ENCODE results near the gene SMPD1.
"Not testable (repeated sequence)": the region's sequence is repeated elsewhere in the genome, so short reads cannot be mapped to it uniquely, and the experiment has no call there.

SMPD1 gene

GRCh38 chr11:6390718-6391469 lies 620 bp downstream of the SMPD1 start:
- Histone ChIP-seq H3K36me3 (ENCODE audit: insufficient read depth, low read length) (no peaks in the 10 kb centered on the region), H3K9me3 (ENCODE audit: insufficient read depth, low read depth, low read length) (no peaks in the 10 kb centered on the region), H3K9ac (ENCODE audit: low read depth, low read length) (no peak overlapping the region), H3K4me1 (ENCODE audit: insufficient read depth, low read length) (peaks cover 9% of the 10 kb centered on the region; the same call in 1 of the 2 replicates), H3K4me3 (ENCODE audit: low read length) (peak overlapping the region; percentile 64), H3K27ac (ENCODE audit: low read depth, low read length) (no peak overlapping the region), H3K27me3 (ENCODE audit: insufficient read depth, low read length) (peaks cover 7% of the 10 kb centered on the region; the same call in 1 of the 2 replicates)
- whole genome bisulfite sequencing: 51% methylated on average over 19 of the region's 19 CpGs

- no peak overlapping the region for H3K4me3 ChIP-seq (ENCODE audit: low read length)
- H3K9me3 ChIP-seq (ENCODE audit: insufficient read depth, low read depth, low read length): no peaks in the 10 kb centered on the region
- peaks cover 7% of the 10 kb centered on the region; the same call in 1 of the 2 replicates for H3K4me1 ChIP-seq (ENCODE audit: insufficient read depth, low read length)
- WGBS: 95% methylated on average over 18 of the region's 18 CpGs
- no peak overlapping the region for H3K27ac ChIP-seq (ENCODE audit: low read depth, low read length)
- no peak overlapping the region for H3K9ac ChIP-seq (ENCODE audit: low read depth, low read length)
- H3K36me3 ChIP-seq (ENCODE audit: insufficient read depth, low read length): no peaks in the 10 kb centered on the region
- H3K27me3 ChIP-seq (ENCODE audit: insufficient read depth, low read length): peaks cover 7% of the 10 kb centered on the region; the same call in 1 of the 2 replicates
Observed at GRCh38 chr11:6391537-6392134, 1.4 kb downstream of the SMPD1 start.

GRCh38 chr11:6392251-6392650 lies 2.0 kb downstream of the SMPD1 start:
- not testable (repeated sequence) for H3K9me3 ChIP-seq (ENCODE audit: insufficient read depth, low read depth, low read length); H3K4me1 ChIP-seq (ENCODE audit: insufficient read depth, low read length); H3K27me3 ChIP-seq (ENCODE audit: insufficient read depth, low read length); H3K27ac ChIP-seq (ENCODE audit: low read depth, low read length); H3K36me3 ChIP-seq (ENCODE audit: insufficient read depth, low read length); H3K4me3 ChIP-seq (ENCODE audit: low read length); H3K9ac ChIP-seq (ENCODE audit: low read depth, low read length)
- 86% methylated on average over 2 of the region's 4 CpGs for WGBS

GRCh38 chr11:6393989-6394670 lies 3.9 kb downstream of the SMPD1 start:
- Histone ChIP-seq H3K9me3 (ENCODE audit: insufficient read depth, low read depth, low read length) (no peaks in the 10 kb centered on the region), H3K4me3 (ENCODE audit: low read length) (no peak overlapping the region), H3K36me3 (ENCODE audit: insufficient read depth, low read length) (no peaks in the 10 kb centered on the region), H3K4me1 (ENCODE audit: insufficient read depth, low read length) (no peaks in the 10 kb centered on the region), H3K27me3 (ENCODE audit: insufficient read depth, low read length) (peaks cover 7% of the 10 kb centered on the region; the same call in 1 of the 2 replicates), H3K9ac (ENCODE audit: low read depth, low read length) (no peak overlapping the region), H3K27ac (ENCODE audit: low read depth, low read length) (no peak overlapping the region)
- 94% methylated on average over 16 of the region's 16 CpGs for WGBS

GRCh38 chr11:6395470-6396060 lies 5.3 kb downstream of the SMPD1 start:
- Histone ChIP-seq H3K9me3 (ENCODE audit: insufficient read depth, low read depth, low read length) (no peaks in the 10 kb centered on the region), H3K9ac (ENCODE audit: low read depth, low read length) (no peak overlapping the region), H3K4me3 (ENCODE audit: low read length) (no peak overlapping the region), H3K36me3 (ENCODE audit: insufficient read depth, low read length) (no peaks in the 10 kb centered on the region), H3K4me1 (ENCODE audit: insufficient read depth, low read length) (no peaks in the 10 kb centered on the region), H3K27me3 (ENCODE audit: insufficient read depth, low read length) (peaks cover 7% of the 10 kb centered on the region; the same call in 1 of the 2 replicates), H3K27ac (ENCODE audit: low read depth, low read length) (no peak overlapping the region)
- WGBS: 92% methylated on average over 16 of the region's 16 CpGs

- Histone ChIP-seq H3K36me3 (ENCODE audit: insufficient read depth, low read length) (no peaks in the 10 kb centered on the region), H3K27ac (ENCODE audit: low read depth, low read length) (no peak overlapping the region), H3K9ac (ENCODE audit: low read depth, low read length) (no peak overlapping the region), H3K9me3 (ENCODE audit: insufficient read depth, low read depth, low read length) (no peaks in the 10 kb centered on the region), H3K4me1 (ENCODE audit: insufficient read depth, low read length) (no peaks in the 10 kb centered on the region), H3K27me3 (ENCODE audit: insufficient read depth, low read length) (no peaks in the 10 kb centered on the region), H3K4me3 (ENCODE audit: low read length) (no peak overlapping the region)
- WGBS: 72% methylated on average over 1 of the region's 1 CpG
Observed at GRCh38 chr11:6397156-6397555, 6.9 kb downstream of the SMPD1 start.

GRCh38 chr11:6397636-6398035 lies 7.4 kb downstream of the SMPD1 start:
- Histone ChIP-seq H3K27ac (ENCODE audit: low read depth, low read length) (no peak overlapping the region), H3K27me3 (ENCODE audit: insufficient read depth, low read length) (no peaks in the 10 kb centered on the region)
- WGBS: 81% methylated on average over 3 of the region's 3 CpGs

GRCh38 chr11:6400431-6401345 lies 10.4 kb downstream of the SMPD1 start:
- H3K9ac ChIP-seq (ENCODE audit: low read depth, low read length): no peak overlapping the region
- no peak overlapping the region for H3K27ac ChIP-seq (ENCODE audit: low read depth, low read length)
- H3K36me3 ChIP-seq (ENCODE audit: insufficient read depth, low read length): no peaks in the 10 kb centered on the region
- no peak overlapping the region for H3K4me3 ChIP-seq (ENCODE audit: low read length)
- H3K4me1 ChIP-seq (ENCODE audit: insufficient read depth, low read length): peaks cover 5% of the 10 kb centered on the region; the same call in 1 of the 2 replicates
- H3K27me3 ChIP-seq (ENCODE audit: insufficient read depth, low read length): no peaks in the 10 kb centered on the region
- WGBS: 94% methylated on average over 13 of the region's 15 CpGs
- H3K9me3 ChIP-seq (ENCODE audit: insufficient read depth, low read depth, low read length): no peaks in the 10 kb centered on the region

More at GRCh38 chr11:6397636-6398035, 7.4 kb downstream of the SMPD1 start:
- H3K9me3 ChIP-seq (ENCODE audit: insufficient read depth, low read depth, low read length): no peaks in the 10 kb centered on the region
- H3K4me1 ChIP-seq (ENCODE audit: insufficient read depth, low read length): no peaks in the 10 kb centered on the region
- H3K9ac ChIP-seq (ENCODE audit: low read depth, low read length): no peak overlapping the region
- no peaks in the 10 kb centered on the region for H3K36me3 ChIP-seq (ENCODE audit: insufficient read depth, low read length)
- H3K4me3 ChIP-seq (ENCODE audit: low read length): no peak overlapping the region

- no peak overlapping the region for H3K4me3 ChIP-seq (ENCODE audit: low read length)
- WGBS: 90% methylated on average over 7 of the region's 7 CpGs
- H3K36me3 ChIP-seq (ENCODE audit: insufficient read depth, low read length): no peaks in the 10 kb centered on the region
- no peaks in the 10 kb centered on the region for H3K9me3 ChIP-seq (ENCODE audit: insufficient read depth, low read depth, low read length)
- no peak overlapping the region for H3K27ac ChIP-seq (ENCODE audit: low read depth, low read length)
- H3K9ac ChIP-seq (ENCODE audit: low read depth, low read length): no peak overlapping the region
- peaks cover 5% of the 10 kb centered on the region; the same call in 1 of the 2 replicates for H3K4me1 ChIP-seq (ENCODE audit: insufficient read depth, low read length)
- H3K27me3 ChIP-seq (ENCODE audit: insufficient read depth, low read length): no peaks in the 10 kb centered on the region
Observed at GRCh38 chr11:6401464-6401863, 11.2 kb downstream of the SMPD1 start.

- H3K4me3 ChIP-seq (ENCODE audit: low read length): no peak overlapping the region
- peaks cover 5% of the 10 kb centered on the region; the same call in 1 of the 2 replicates for H3K4me1 ChIP-seq (ENCODE audit: insufficient read depth, low read length)
- no peaks in the 10 kb centered on the region for H3K27me3 ChIP-seq (ENCODE audit: insufficient read depth, low read length)
- no peaks in the 10 kb centered on the region for H3K9me3 ChIP-seq (ENCODE audit: insufficient read depth, low read depth, low read length)
- 89% methylated on average over 12 of the region's 12 CpGs for WGBS
- H3K36me3 ChIP-seq (ENCODE audit: insufficient read depth, low read length): no peaks in the 10 kb centered on the region
- no peak overlapping the region for H3K27ac ChIP-seq (ENCODE audit: low read depth, low read length)
- H3K9ac ChIP-seq (ENCODE audit: low read depth, low read length): no peak overlapping the region
Observed at GRCh38 chr11:6402061-6402470, 11.8 kb downstream of the SMPD1 start.
